ENCODE results near the gene LCORL. TPM values are rescaled to one million over a fixed set of nuclear protein-coding genes. Genes with fewer than 3 reads are reported as not detected.

LCORL gene
- total and polyA plus RNA-seq, 2 of the 4 experiments (the other 2 are of a cell fraction), result 2.1 to 5.0 TPM

GRCh38 chr4:17794730-17795129, 226.8 kb downstream of the LCORL start:
- no peaks in the 10 kb centered on the region for H3K9me1 ChIP-seq (ENCODE audit: insufficient read depth, low read length)
- H3K23ac ChIP-seq (ENCODE audit: low read depth, low read length), result no peak overlapping the region
- no peak overlapping the region for H3K4me2 ChIP-seq (ENCODE audit: low read depth, low read length)
- no peaks in the 10 kb centered on the region; a peak in 2 of 4 replicates for H3K79me1 ChIP-seq (ENCODE audit: low read depth in 1 of 2, low read length in 2 of 2)
- H3K18ac ChIP-seq (ENCODE audit: low read depth, low read length), result no peak overlapping the region
- H2BK15ac ChIP-seq (ENCODE audit: low read depth, low read length), result no peak overlapping the region
- no peak overlapping the region for H2AK9ac ChIP-seq (replicated peaks; ENCODE audit: low read depth, low read length, poor library complexity)
- H4K91ac ChIP-seq (ENCODE audit: insufficient read depth, low read depth, low read length), result no peak overlapping the region
- DNase-seq (no peak), ATAC-seq (ENCODE audit: low read depth) (no peak)
- H2AK5ac ChIP-seq (ENCODE audit: low read depth, low read length), result no peak overlapping the region
- no peak overlapping the region for H3K9ac ChIP-seq (ENCODE audit: low read depth, low read length)
- dilution Hi-C loops (cut with HindIII; ENCODE audit: low sequenced_read_pairs, unreplicated experiment) (no loop called here), in situ Hi-C loops (cut with MboI; ENCODE audit: low sequenced_read_pairs) (no loop called here), intact Hi-C loops (cut with micrococcal nuclease) (no loop called here)
- H3K27ac ChIP-seq (ENCODE audit: insufficient read depth, low read length), result no peak overlapping the region
- no peak overlapping the region for H3K4me3 ChIP-seq (ENCODE audit: insufficient read depth, low read depth, low read length)
- TF ChIP-seq RCOR1 (IDR thresholded peaks at IDR 0.05; ENCODE audit: insufficient replicate concordance, low read length), result no peak
- TF ChIP-seq NFE2L2 (IDR thresholded peaks at IDR 0.05; ENCODE audit: low read depth, low read length), result no peak
- no peaks in the 10 kb centered on the region for H4K20me1 ChIP-seq (ENCODE audit: insufficient read depth, low read length)
- no peak overlapping the region for H2BK120ac ChIP-seq (ENCODE audit: low read depth, low read length)
- H2AFZ ChIP-seq (replicated peaks; ENCODE audit: low read length, poor library complexity), result no peak overlapping the region
- H4K8ac ChIP-seq (ENCODE audit: low read depth in 2 of 2, low read length in 2 of 2), result no peak overlapping the region
- H3K4me1 ChIP-seq (ENCODE audit: control insufficient read depth, insufficient read depth, low read length), result no peaks in the 10 kb centered on the region
- no peak overlapping the region for H3K56ac ChIP-seq (ENCODE audit: extremely low read depth, insufficient read depth, low read length)
- H3K27me3 ChIP-seq (ENCODE audit: control insufficient read depth, insufficient read depth, low read length), result no peaks in the 10 kb centered on the region
- no peak overlapping the region for H2BK5ac ChIP-seq (ENCODE audit: low read depth, low read length, poor library complexity, severe bottlenecking)
- H3K9me3 ChIP-seq (ENCODE audit: control insufficient read depth, insufficient read depth, low read length), result no peaks in the 10 kb centered on the region
- POLR2A ChIA-PET (ENCODE audit: unreplicated experiment), result no interaction called here
- no peak overlapping the region for H3K4ac ChIP-seq (ENCODE audit: low read depth, low read length)
- WGBS, 2 experiments (ENCODE audit: extremely low coverage in 2 of 2, insufficient read length in 1 of 2), result no CpG with 5 or more reads among the region's 1 CpG
- CTCF ChIA-PET, result no interaction called here
- no TSS peak for BruUV-seq (replicated peaks)
- no peak overlapping the region for H3K14ac ChIP-seq (replicated peaks; ENCODE audit: low read depth, low read length)
- peaks cover 2% of the 10 kb centered on the region for H3K36me3 ChIP-seq (ENCODE audit: control insufficient read depth, insufficient read depth, low read length)
- no peak overlapping the region for H4K5ac ChIP-seq (ENCODE audit: low read depth, low read length)
- H2BK20ac ChIP-seq (ENCODE audit: low read depth, low read length), result no peak overlapping the region

Other genes with a start within 250 kb of the LCORL start
- gene FAM184B, start 240.1 kb downstream of the LCORL start, total RNA-seq (2012; rRNA removed), result 0.18 and 0.28 TPM in 2 replicates
- gene FAM184B, start 240.1 kb downstream of the LCORL start, polyA plus RNA-seq (2012; rRNA removed), result 0.07 and 0.13 TPM in 2 replicates
- 23.6 and 31.5 TPM in 2 replicates for gene DCAF16, start 211.0 kb downstream of the LCORL start, total RNA-seq (2012; rRNA removed)
- gene DCAF16, start 211.0 kb downstream of the LCORL start, polyA plus RNA-seq (2012; rRNA removed), result 15.0 and 15.1 TPM in 2 replicates
- gene NCAPG, start 210.8 kb downstream of the LCORL start, total RNA-seq (2012; rRNA removed), result 26.7 and 41.7 TPM in 2 replicates
- gene NCAPG, start 210.8 kb downstream of the LCORL start, polyA plus RNA-seq (2012; rRNA removed), result 9.1 and 10.9 TPM in 2 replicates